ENCODE data around the gene HIPK3. TPM values are rescaled to one million over a fixed set of nuclear protein-coding genes. Genes with fewer than 3 reads are reported as not detected.
A peak's percentile ranks its signal among the peaks of the same experiment; 100 is the strongest.

The HIPK3 gene
- total RNA-seq, 1 experiment from 2014 or later = 18.9 TPM

DNA sequence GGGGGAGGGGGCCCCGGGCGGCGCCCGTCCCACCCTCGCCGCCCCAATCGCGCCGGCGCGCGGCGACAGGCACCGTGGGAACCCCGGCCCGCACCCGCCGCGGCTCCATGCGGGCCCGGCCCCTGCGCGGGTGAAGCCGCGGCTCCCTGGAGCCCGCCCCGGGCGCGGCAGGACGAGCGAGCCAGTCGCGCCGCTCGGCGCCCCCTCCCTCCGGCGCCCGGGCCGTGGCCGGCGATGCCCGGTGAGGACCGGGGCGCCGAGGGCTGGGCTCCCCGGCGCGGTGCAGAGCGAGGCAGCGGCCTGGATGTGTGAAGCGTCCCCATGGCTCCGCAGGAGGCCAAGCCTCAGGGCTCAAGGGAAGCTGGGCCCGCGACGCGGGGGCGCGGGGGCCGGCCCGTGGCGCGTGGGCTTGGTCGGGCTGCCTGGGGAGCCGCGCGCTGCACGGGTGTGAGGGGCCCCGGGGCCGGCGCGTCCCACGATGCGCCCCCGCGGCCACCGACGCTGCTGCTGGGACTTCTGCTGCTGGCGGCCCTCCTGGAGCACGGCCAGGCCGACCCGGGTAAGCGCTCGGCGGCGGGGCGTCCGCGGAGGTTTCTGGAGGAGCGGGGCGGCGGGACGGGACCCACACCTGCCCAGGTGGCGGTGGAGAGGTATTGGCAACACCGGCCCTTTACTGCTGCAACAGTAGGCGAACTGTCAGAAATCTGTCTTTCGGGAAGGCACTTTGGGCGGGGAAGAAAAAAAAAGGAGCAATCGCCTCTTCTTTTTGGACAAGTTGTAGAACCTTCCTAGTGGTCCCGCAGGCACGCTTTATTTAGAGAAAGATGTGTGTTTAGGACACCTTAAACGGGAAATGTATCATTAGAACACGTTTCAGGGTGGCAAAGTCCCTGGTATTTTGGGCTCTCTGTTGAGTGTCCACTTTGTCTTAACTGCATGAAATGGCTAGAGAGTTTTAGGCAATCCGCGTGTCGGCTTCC lies 119.4 kb downstream of the HIPK3 start:
- Histone ChIP-seq H3K4me3 (ENCODE audit: insufficient read depth, low read depth, low read length) (peak overlapping the region; percentile 53), H3K36me3 (replicated peaks; ENCODE audit: control insufficient read depth, insufficient read depth, low read length) (no peaks in the 10 kb centered on the region), H3K27me3 (ENCODE audit: control insufficient read depth, insufficient read depth, low read length) (peaks cover 31% of the 10 kb centered on the region)
- peak; percentile 78 for DNase-seq

GRCh38 chr11:33377412-33378370 lies 120.5 kb downstream of the HIPK3 start:
- no peak overlapping the region for H3K4me3 ChIP-seq (ENCODE audit: insufficient read depth, low read depth, low read length)
- no peak for DNase-seq
- peaks cover 31% of the 10 kb centered on the region for H3K27me3 ChIP-seq (ENCODE audit: control insufficient read depth, insufficient read depth, low read length)
- no peaks in the 10 kb centered on the region for H3K36me3 ChIP-seq (replicated peaks; ENCODE audit: control insufficient read depth, insufficient read depth, low read length)

GRCh38 chr11:33379947-33380346 lies 122.8 kb downstream of the HIPK3 start:
- DNase-seq = no peak
- no peak overlapping the region for H3K4me3 ChIP-seq (ENCODE audit: insufficient read depth, low read depth, low read length)
- H3K36me3 ChIP-seq (replicated peaks; ENCODE audit: control insufficient read depth, insufficient read depth, low read length) = no peaks in the 10 kb centered on the region
- peaks cover 30% of the 10 kb centered on the region for H3K27me3 ChIP-seq (ENCODE audit: control insufficient read depth, insufficient read depth, low read length)

DNA sequence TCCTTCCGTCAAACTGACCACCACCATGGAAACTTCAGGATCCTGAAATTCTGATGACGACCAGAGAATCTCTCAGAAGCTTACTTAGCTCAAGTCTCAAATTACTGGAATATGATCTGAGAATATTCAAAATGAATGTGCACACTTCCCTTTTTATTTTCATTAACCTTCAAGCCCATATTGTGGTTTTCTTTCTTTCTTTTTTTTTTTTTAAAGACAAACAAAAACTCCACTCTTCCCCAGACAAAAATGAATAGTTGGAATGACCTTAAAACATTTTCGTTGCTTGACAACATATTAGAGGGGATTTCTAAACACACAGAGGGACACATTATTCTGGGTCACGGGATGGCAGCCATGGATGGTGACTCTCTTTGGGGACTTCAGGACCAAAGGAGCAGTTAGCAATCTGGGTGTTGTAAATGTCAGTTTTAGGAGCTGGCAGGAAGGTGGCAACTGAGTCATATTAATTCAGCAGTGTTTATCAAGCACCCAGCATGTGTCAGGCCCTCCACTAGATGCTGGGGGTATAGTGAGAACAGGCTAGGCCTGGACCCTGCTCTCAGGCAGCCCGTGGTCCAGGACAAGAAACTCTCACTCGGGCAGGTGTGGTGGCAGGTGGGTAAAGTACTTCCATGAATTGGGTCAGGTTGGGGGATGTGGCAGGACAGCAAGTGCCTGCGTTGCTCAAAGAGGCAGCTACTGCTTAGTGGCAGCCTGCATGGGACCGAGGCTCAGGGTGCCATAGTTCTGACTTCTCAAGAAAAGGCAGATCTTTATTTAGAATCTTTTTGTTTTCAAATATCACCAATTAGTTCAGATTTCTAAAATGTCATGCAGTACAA lies 126.1 kb downstream of the HIPK3 start:
- peaks cover 5% of the 10 kb centered on the region for H3K27me3 ChIP-seq (ENCODE audit: control insufficient read depth, insufficient read depth, low read length)
- no peaks in the 10 kb centered on the region for H3K36me3 ChIP-seq (replicated peaks; ENCODE audit: control insufficient read depth, insufficient read depth, low read length)
- no peak for DNase-seq
- H3K4me3 ChIP-seq (ENCODE audit: insufficient read depth, low read depth, low read length) = no peak overlapping the region

GRCh38 chr11:33383920-33384209 lies 126.7 kb downstream of the HIPK3 start:
- DNase-seq = no peak
- H3K36me3 ChIP-seq (replicated peaks; ENCODE audit: control insufficient read depth, insufficient read depth, low read length) = no peaks in the 10 kb centered on the region
- no peak overlapping the region for H3K4me3 ChIP-seq (ENCODE audit: insufficient read depth, low read depth, low read length)
- peaks cover under 1% of the 10 kb centered on the region; the same call in 1 of the 2 replicates for H3K27me3 ChIP-seq (ENCODE audit: control insufficient read depth, insufficient read depth, low read length)

DNA sequence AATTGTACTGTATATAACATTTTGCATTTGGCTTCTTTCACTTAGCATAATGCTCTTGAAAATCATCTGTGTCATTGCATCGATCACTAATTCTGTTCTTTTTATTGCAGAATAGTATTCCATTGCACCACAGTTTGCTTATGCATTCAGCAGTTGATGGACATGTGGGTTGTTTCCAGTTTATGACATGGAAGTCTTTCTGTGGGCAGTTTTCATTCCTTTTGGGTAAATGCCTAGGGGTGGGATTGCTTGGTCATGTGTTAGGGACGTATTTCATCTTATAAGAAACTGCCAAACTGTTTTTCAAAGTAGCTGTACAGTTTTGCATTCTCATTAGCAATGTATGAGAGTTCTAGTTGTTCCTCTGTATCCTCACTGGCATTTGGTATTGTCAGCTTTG lies 127.0 kb downstream of the HIPK3 start:
- DNase-seq = no peak
- no peak overlapping the region for H3K4me3 ChIP-seq (ENCODE audit: insufficient read depth, low read depth, low read length)
- H3K27me3 ChIP-seq (ENCODE audit: control insufficient read depth, insufficient read depth, low read length) = no peaks in the 10 kb centered on the region; the same call in 1 of the 2 replicates
- no peaks in the 10 kb centered on the region for H3K36me3 ChIP-seq (replicated peaks; ENCODE audit: control insufficient read depth, insufficient read depth, low read length)

- Histone ChIP-seq H3K36me3 (replicated peaks; ENCODE audit: control insufficient read depth, insufficient read depth, low read length) (no peaks in the 10 kb centered on the region), H3K27me3 (ENCODE audit: control insufficient read depth, insufficient read depth, low read length) (no peaks in the 10 kb centered on the region), H3K4me3 (ENCODE audit: insufficient read depth, low read depth, low read length) (no peak overlapping the region)
- no peak for DNase-seq
Measured at GRCh38 chr11:33387581-33387980, 130.4 kb downstream of the HIPK3 start.

DNA sequence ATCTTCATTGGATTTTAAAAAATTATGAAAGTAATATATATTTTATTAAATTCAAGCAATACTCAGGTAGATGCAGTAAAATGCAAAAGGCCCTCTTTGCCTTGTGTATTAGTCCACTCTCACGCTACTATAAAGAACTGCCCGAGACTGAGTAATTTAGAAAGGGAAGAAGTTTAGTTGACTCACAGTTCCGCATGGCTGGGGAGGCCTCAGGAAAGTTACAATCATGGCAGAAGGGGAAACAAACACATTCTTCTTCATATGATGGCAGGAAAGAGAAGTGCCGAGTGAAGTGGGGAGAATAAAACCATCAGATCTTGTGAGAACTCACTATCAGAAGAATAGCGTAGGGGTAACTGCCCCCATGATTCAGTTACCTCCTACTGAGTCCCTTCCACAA lies 130.8 kb downstream of the HIPK3 start:
- Histone ChIP-seq H3K36me3 (replicated peaks; ENCODE audit: control insufficient read depth, insufficient read depth, low read length) (no peaks in the 10 kb centered on the region), H3K27me3 (ENCODE audit: control insufficient read depth, insufficient read depth, low read length) (no peaks in the 10 kb centered on the region), H3K4me3 (ENCODE audit: insufficient read depth, low read depth, low read length) (no peak overlapping the region)
- DNase-seq = no peak

DNA sequence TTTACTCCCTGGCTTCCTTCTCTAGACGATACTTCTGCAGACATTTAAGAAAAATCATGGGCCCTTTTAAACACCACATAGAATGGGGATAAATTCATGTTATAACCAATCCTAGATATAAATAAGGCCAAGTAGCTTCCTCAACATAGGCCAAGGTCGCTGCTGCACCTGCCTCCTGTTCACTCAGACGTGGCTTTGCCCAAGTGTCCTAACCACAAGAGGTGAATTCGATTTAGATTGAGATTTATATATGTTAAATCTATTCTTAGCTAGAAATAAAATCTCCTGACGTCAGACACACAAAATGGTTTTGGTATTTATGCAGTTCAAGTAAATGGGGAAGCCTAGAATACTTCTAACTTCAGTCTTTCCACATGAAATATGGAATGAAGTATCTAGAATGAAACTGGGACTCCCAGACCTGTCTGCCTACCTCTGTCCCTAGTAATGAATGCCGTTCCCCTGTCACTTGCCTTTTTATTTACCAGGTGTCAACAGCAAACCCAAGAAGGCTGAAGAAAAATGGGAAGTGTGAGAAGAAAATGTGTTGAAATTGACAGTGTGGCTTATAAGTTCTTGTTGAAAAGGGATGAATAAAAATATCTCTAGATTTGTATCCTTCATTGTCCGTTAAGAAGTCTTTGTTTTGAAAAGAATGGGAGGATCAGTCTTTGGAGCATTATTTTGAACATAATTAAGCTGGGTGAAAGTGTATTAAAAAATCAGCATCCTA lies 131.8 kb downstream of the HIPK3 start:
- Histone ChIP-seq H3K36me3 (replicated peaks; ENCODE audit: control insufficient read depth, insufficient read depth, low read length) (no peaks in the 10 kb centered on the region), H3K4me3 (ENCODE audit: insufficient read depth, low read depth, low read length) (no peak overlapping the region), H3K27me3 (ENCODE audit: control insufficient read depth, insufficient read depth, low read length) (no peaks in the 10 kb centered on the region)
- no peak for DNase-seq

GRCh38 chr11:33389635-33390034 lies 132.5 kb downstream of the HIPK3 start:
- Histone ChIP-seq H3K27me3 (ENCODE audit: control insufficient read depth, insufficient read depth, low read length) (no peaks in the 10 kb centered on the region), H3K36me3 (replicated peaks; ENCODE audit: control insufficient read depth, insufficient read depth, low read length) (no peaks in the 10 kb centered on the region), H3K4me3 (ENCODE audit: insufficient read depth, low read depth, low read length) (no peak overlapping the region)
- DNase-seq = no peak

DNA sequence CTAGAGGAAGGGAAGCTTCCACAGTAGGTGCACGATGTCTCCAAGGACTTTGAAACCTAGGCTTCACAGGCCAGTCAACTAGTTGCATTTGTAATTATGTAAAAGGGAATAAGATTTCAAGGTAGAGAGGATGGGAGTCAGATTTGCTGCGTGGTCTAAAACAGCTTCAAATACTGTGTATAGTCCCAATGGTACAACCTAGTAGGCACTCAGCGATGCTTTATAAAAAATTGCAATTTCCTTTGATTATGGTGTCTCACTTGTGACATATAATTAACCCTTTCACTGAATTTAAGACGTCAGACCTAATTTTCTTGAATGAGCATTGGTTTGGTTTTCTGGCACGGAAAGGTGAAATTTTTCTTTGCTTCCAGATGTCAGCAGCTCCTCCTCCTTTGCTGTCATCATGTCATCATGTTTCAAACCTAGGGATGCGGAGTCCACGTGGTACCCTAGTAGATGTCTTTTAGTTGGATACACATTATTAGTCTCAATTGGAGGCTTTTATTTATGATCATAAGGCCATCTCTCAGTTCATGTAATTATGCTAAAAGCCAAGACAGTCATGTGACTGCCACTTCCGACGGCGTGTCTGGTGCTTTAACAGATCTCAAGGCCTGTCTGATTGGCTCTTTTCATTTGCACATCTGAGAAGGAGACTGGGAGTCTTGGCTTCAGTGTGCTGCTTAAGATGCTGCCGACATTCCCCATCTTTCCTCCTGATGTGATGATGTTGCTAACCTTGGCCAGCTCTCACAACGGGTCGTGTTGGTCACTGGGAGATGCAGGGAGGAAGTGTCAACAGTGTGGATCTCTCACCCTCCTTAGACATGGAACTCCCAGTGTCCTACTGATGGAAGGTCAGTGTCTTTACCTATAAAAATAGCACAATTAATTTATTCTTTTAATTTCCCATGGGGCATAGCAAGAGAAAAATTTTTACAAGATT lies 134.0 kb downstream of the HIPK3 start:
- Histone ChIP-seq H3K27me3 (ENCODE audit: control insufficient read depth, insufficient read depth, low read length) (no peaks in the 10 kb centered on the region), H3K36me3 (replicated peaks; ENCODE audit: control insufficient read depth, insufficient read depth, low read length) (no peaks in the 10 kb centered on the region), H3K4me3 (ENCODE audit: insufficient read depth, low read depth, low read length) (no peak overlapping the region)
- no peak for DNase-seq

DNA sequence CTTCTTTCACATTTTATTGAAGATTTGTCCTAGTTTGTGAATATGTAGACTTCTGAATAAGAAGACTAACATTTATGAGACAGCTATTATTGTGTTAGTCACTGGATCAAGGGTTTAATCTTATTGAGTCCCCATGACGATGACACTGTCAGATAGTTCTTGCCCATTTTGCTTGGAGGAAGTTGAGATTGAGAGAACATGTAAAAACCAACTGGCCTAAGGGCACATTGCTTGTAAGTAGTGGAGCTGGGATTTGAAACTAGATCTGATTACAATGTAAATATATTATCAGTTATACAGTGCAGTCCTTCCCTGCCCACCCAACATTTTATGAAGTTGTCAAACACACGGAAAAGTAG lies 134.7 kb downstream of the HIPK3 start:
- no peak for DNase-seq
- no peaks in the 10 kb centered on the region for H3K36me3 ChIP-seq (replicated peaks; ENCODE audit: control insufficient read depth, insufficient read depth, low read length)
- no peak overlapping the region for H3K4me3 ChIP-seq (ENCODE audit: insufficient read depth, low read depth, low read length)
- H3K27me3 ChIP-seq (ENCODE audit: control insufficient read depth, insufficient read depth, low read length) = no peaks in the 10 kb centered on the region

Measured in H7 (cell line).